Activated T-cell treated with anti-CD3 and anti-CD28 coated beads, Interleukin-2, amount 50 U/mL, for 4 hours (primary cell): Measurements from ENCODE around the gene PRPSAP2. TPM values are rescaled to one million over a fixed set of nuclear protein-coding genes. Genes with fewer than 3 reads are reported as not detected.

Experiments
- total RNA-seq, 3 donors: library from RNA; stranded (reverse); gene quantifications; one replicate each; pipeline ENCODE4 v1.2.1, GENCODE V29; 2021

The PRPSAP2 gene
- total RNA-seq, 3 donors from 2014 or later: 41.6 to 50.4 (median 47.5) TPM

Other genes with a start within 250 kb of the PRPSAP2 start
- gene TBC1D28, start 213.7 kb upstream of the PRPSAP2 start, total RNA-seq: not detected
- gene FOXO3B, start 175.8 kb upstream of the PRPSAP2 start, total RNA-seq: 10 to 100 TPM in 1 of 3 donors, 1 to 10 TPM in 2; 6.5 to 11.3 (median 9.4) TPM
- under 1 TPM; 0.13 to 0.16 (median 0.16) TPM for gene FBXW10, start 114.1 kb upstream of the PRPSAP2 start, total RNA-seq
- gene TVP23B, start 76.9 kb upstream of the PRPSAP2 start, total RNA-seq: 10 to 100 TPM; 36.2 to 42.9 (median 42.0) TPM
- not detected for gene SLC5A10, start 94.0 kb downstream of the PRPSAP2 start, total RNA-seq
- 10 to 100 TPM; 27.0 to 31.9 (median 31.9) TPM for gene FAM83G, start 146.6 kb downstream of the PRPSAP2 start, total RNA-seq
- gene GRAP, start 188.8 kb downstream of the PRPSAP2 start, total RNA-seq: 1 to 10 TPM; 5.7 to 6.8 (median 6.0) TPM